ENCODE results near the gene ZNRF2.

The ZNRF2 gene

GRCh38 chr7:30284298-30285066 lies at the start of gene ZNRF2:
Gene ZNRF2 (plus strand): TSS chr7:30284597. CDS start chr7:30285358, 761 bp downstream.
- DNase-seq (ENCODE audit: low read depth): peak; percentile 96

GRCh38 chr7:30237271-30237695 lies 47.1 kb upstream of the ZNRF2 start:
- DNase-seq (ENCODE audit: low read depth): no peak

GRCh38 chr7:30238721-30239441 lies 45.5 kb upstream of the ZNRF2 start:
- no peak for DNase-seq (ENCODE audit: low read depth)

- no peak for DNase-seq (ENCODE audit: low read depth)
Measured at GRCh38 chr7:30240106-30240800, 44.1 kb upstream of the ZNRF2 start.

- DNase-seq (ENCODE audit: low read depth): no peak
Measured at GRCh38 chr7:30241767-30242166, 42.6 kb upstream of the ZNRF2 start.

GRCh38 chr7:30244340-30244739 lies 40.1 kb upstream of the ZNRF2 start:
- no peak for DNase-seq (ENCODE audit: low read depth)

GRCh38 chr7:30245913-30246312 lies 38.5 kb upstream of the ZNRF2 start:
- DNase-seq (ENCODE audit: low read depth): no peak

- DNase-seq (ENCODE audit: low read depth): no peak
Measured at GRCh38 chr7:30246392-30246791, 38.0 kb upstream of the ZNRF2 start.

- DNase-seq (ENCODE audit: low read depth): no peak
Measured at GRCh38 chr7:30247541-30248401, 36.6 kb upstream of the ZNRF2 start.

- no peak for DNase-seq (ENCODE audit: low read depth)
Measured at GRCh38 chr7:30249316-30249715, 35.1 kb upstream of the ZNRF2 start.

GRCh38 chr7:30249986-30250774 lies 34.2 kb upstream of the ZNRF2 start:
- no peak for DNase-seq (ENCODE audit: low read depth)

GRCh38 chr7:30251708-30252329 lies 32.6 kb upstream of the ZNRF2 start:
- DNase-seq (ENCODE audit: low read depth): no peak

GRCh38 chr7:30252885-30253795 lies 31.3 kb upstream of the ZNRF2 start:
- no peak for DNase-seq (ENCODE audit: low read depth)

- no peak for DNase-seq (ENCODE audit: low read depth)
Measured at GRCh38 chr7:30253796-30254165, 30.6 kb upstream of the ZNRF2 start.

- no peak for DNase-seq (ENCODE audit: low read depth)
Measured at GRCh38 chr7:30254248-30254647, 30.1 kb upstream of the ZNRF2 start.

- DNase-seq (ENCODE audit: low read depth): no peak
Measured at GRCh38 chr7:30254717-30255063, 29.7 kb upstream of the ZNRF2 start.

GRCh38 chr7:30255064-30255769 lies 29.2 kb upstream of the ZNRF2 start:
- no peak for DNase-seq (ENCODE audit: low read depth)

- DNase-seq (ENCODE audit: low read depth): no peak
Measured at GRCh38 chr7:30256349-30256858, 28.0 kb upstream of the ZNRF2 start.

GRCh38 chr7:30260246-30260768 lies 24.1 kb upstream of the ZNRF2 start:
- no peak for DNase-seq (ENCODE audit: low read depth)

All from stimulated activated CD8-positive, alpha-beta memory T cell treated with anti-CD3 and anti-CD28 coated beads, Interleukin-15, amount 100 ng/mL, for 1 hour (primary cell).